Smooth muscle cell (in vitro differentiated cells): ENCODE measurements around the gene MRPL2. TPM values are rescaled to one million over a fixed set of nuclear protein-coding genes. Genes with fewer than 3 reads are reported as not detected.
A peak's percentile ranks its signal among the peaks of the same experiment; 100 is the strongest.

Source experiments
- DNase-seq: peaks from one replicate; lab custom pipeline; 2025; ENCODE audit not compliant: unreplicated experiment; lab: John Stamatoyannopoulos, UW
- H2AFZ ChIP-seq: fragments of 200-600 bp; sonication (generic); 2 replicates; pipeline ENCODE4 v1.6.0; 2016; ENCODE audit warnings: antibody characterized with exemption, low read depth, mild to moderate bottlenecking
- H3F3A ChIP-seq: fragments of 200-600 bp; sonication (generic); 2 replicates; pipeline ENCODE4 v1.6.0; 2017; ENCODE audit warnings: antibody characterized with exemption, low read depth
- H3K27ac ChIP-seq: fragments of 200-600 bp; sonication (generic); 2 replicates; pipeline ENCODE4 v1.5.1; 2016; ENCODE audit warnings: low read depth, mild to moderate bottlenecking
- H3K27me3 ChIP-seq: fragments of 200-600 bp; sonication (generic); 2 replicates; pipeline ENCODE4 v1.6.1; 2016; ENCODE audit warnings: low read depth, mild to moderate bottlenecking
- H3K36me3 ChIP-seq: fragments of 200-600 bp; sonication (generic); 2 replicates; pipeline ENCODE4 v1.5.1; 2016; ENCODE audit warnings: low read depth
- H3K4me1 ChIP-seq: fragments of 200-600 bp; sonication (generic); 2 replicates; pipeline ENCODE4 v1.5.1; 2016; ENCODE audit warnings: low read depth
- H3K4me2 ChIP-seq: fragments of 200-600 bp; sonication (generic); 2 replicates; pipeline ENCODE4 v1.6.0; 2016; ENCODE audit warnings: mild to moderate bottlenecking
- H3K4me3 ChIP-seq: fragments of 200-600 bp; sonication (generic); 2 replicates; pipeline ENCODE4 v1.5.1; 2016; ENCODE audit warnings: mild to moderate bottlenecking
- H3K79me2 ChIP-seq: fragments of 200-600 bp; sonication (generic); 2 replicates; pipeline ENCODE4 v1.6.0; 2016; ENCODE audit warnings: low read depth, mild to moderate bottlenecking
- H3K9ac ChIP-seq: fragments of 200-600 bp; sonication (generic); 2 replicates; pipeline ENCODE4 v1.6.0; 2016; ENCODE audit warnings: low read depth
- H3K9me3 ChIP-seq: fragments of 200-600 bp; sonication (generic); replicated peaks from 2 replicates; pipeline ENCODE4 v1.5.1; 2016; ENCODE audit warnings: low read depth
- H4K20me1 ChIP-seq: fragments of 200-600 bp; sonication (generic); 2 replicates; pipeline ENCODE4 v1.6.0; 2016; ENCODE audit warnings: low read depth
- CTCF ChIP-seq: fragments of 200-600 bp; sonication (generic); IDR thresholded peaks from 2 replicates; pipeline ENCODE4 v1.5.1; 2017; ENCODE audit warnings: borderline replicate concordance, mild to moderate bottlenecking, antibody characterized with exemption; ENCODE audit not compliant: insufficient read depth, poor library complexity, severe bottlenecking
- WGBS: methylation state at CpG from one replicate; pipeline ENCODE4 v1.1.7; 2016; ENCODE audit warnings: low lambda C conversion rate; 5-methylcytosine and 5-hydroxymethylcytosine counted together
- polyA plus RNA-seq: library from polyadenylated mRNA; unstranded; fragments of >200 nt; fragmentation: Nextera tagmentation; extraction: Ambion mirVana; gene quantifications from 2 replicates; pipeline ENCODE4 v1.2.1, GENCODE V29; 2016
- total RNA-seq: library from RNA; depleted of rRNA; stranded (reverse); fragments of >200 nt; gene quantifications from 2 replicates; pipeline ENCODE4 v1.2.3, GENCODE V29; 2014

MRPL2 gene
- total and polyA plus RNA-seq, 2 experiments from 2014 or later = 24.0 to 112 TPM

GRCh38 chr6:43024436-43024835 lies 34.8 kb downstream of the MRPL2 start:
- no peak overlapping the region for H3K4me2 ChIP-seq
- peaks cover 41% of the 10 kb centered on the region for H3F3A ChIP-seq
- no peaks in the 10 kb centered on the region for H3K27me3 ChIP-seq
- peaks cover 3% of the 10 kb centered on the region for H3K36me3 ChIP-seq
- no peak overlapping the region for H3K27ac ChIP-seq
- H3K4me1 ChIP-seq = peaks cover 16% of the 10 kb centered on the region
- no peak overlapping the region for H3K9ac ChIP-seq
- no peak for TF ChIP-seq CTCF
- H3K79me2 ChIP-seq = peaks cover 31% of the 10 kb centered on the region
- no peak overlapping the region for H2AFZ ChIP-seq
- H3K9me3 ChIP-seq = no peaks in the 10 kb centered on the region
- no peak for DNase-seq
- H4K20me1 ChIP-seq = peaks cover 62% of the 10 kb centered on the region
- WGBS = 95% methylated on average over 2 of the region's 2 CpGs
- H3K4me3 ChIP-seq = no peak overlapping the region

- Histone ChIP-seq H4K20me1 (peaks cover 43% of the 10 kb centered on the region), H3K36me3 (no peaks in the 10 kb centered on the region), H3K27ac (peak within 1 kb of the TSS; percentile 86), H3K4me2 (peak within 1 kb of the TSS; percentile 100), H3F3A (peaks cover 32% of the 10 kb centered on the region), H3K27me3 (no peaks in the 10 kb centered on the region), H3K9me3 (no peaks in the 10 kb centered on the region), H3K4me3 (peak within 1 kb of the TSS; percentile 100), H3K9ac (peak within 1 kb of the TSS; percentile 86), H2AFZ (peak within 1 kb of the TSS; percentile 85), H3K4me1 (peaks cover 16% of the 10 kb centered on the region), H3K79me2 (peaks cover 43% of the 10 kb centered on the region)
- DNase-seq = peak; percentile 35
- TF ChIP-seq CTCF = no peak
- 3% methylated on average over 37 of the region's 56 CpGs for WGBS
Measured at GRCh38 chr6:43021270-43022047, 37.8 kb downstream of the MRPL2 start, which contains the start of gene RRP36. Gene RRP36 (plus strand): TSS chr6:43021623. CDS start chr6:43021655, 32 bp downstream.

GRCh38 chr6:43020847-43021246 lies 38.4 kb downstream of the MRPL2 start:
- WGBS = 62% methylated on average over 5 of the region's 5 CpGs
- Histone ChIP-seq H3K4me3 (peak overlapping the region; percentile 100), H4K20me1 (peaks cover 44% of the 10 kb centered on the region), H3F3A (peaks cover 32% of the 10 kb centered on the region), H3K4me2 (peak overlapping the region; percentile 100), H3K79me2 (peaks cover 49% of the 10 kb centered on the region), H3K27ac (peak overlapping the region; percentile 86), H3K9me3 (no peaks in the 10 kb centered on the region), H3K36me3 (no peaks in the 10 kb centered on the region), H3K4me1 (peaks cover 16% of the 10 kb centered on the region), H3K9ac (peak overlapping the region; percentile 70), H3K27me3 (no peaks in the 10 kb centered on the region), H2AFZ (peak overlapping the region; percentile 85)
- DNase-seq = no peak
- TF ChIP-seq CTCF = no peak
